Keratinocyte (primary cell): Measurements from ENCODE around the gene ZNF2.

Experiments
- EZH2 ChIP-seq: IDR thresholded peaks from one replicate; pipeline ENCODE4 v1.6.1; 2012; ENCODE audit warnings: inconsistent platforms, mild to moderate bottlenecking, low read length, moderate library complexity
- TF ChIP-seq, protein P1 (sequence below), 3 experiments: IDR thresholded peaks in 1 of 3; conservative IDR thresholded peaks in 1 of 3; optimal IDR thresholded peaks in 1 of 3; 2 replicates in 2 of 3; 3 replicates in 1 of 3; pipeline versions ENCODE3 to v1.5.1; 2011; ENCODE audit warnings: low read length in 3 of 3, mild to moderate bottlenecking in 3 of 3, moderate library complexity in 2 of 3, control low read depth in 1 of 3, inconsistent platforms in 1 of 3; ENCODE audit not compliant: insufficient read depth in 2 of 3; ENCODE audit errors: extremely low read depth in 1 of 3

DNA sequence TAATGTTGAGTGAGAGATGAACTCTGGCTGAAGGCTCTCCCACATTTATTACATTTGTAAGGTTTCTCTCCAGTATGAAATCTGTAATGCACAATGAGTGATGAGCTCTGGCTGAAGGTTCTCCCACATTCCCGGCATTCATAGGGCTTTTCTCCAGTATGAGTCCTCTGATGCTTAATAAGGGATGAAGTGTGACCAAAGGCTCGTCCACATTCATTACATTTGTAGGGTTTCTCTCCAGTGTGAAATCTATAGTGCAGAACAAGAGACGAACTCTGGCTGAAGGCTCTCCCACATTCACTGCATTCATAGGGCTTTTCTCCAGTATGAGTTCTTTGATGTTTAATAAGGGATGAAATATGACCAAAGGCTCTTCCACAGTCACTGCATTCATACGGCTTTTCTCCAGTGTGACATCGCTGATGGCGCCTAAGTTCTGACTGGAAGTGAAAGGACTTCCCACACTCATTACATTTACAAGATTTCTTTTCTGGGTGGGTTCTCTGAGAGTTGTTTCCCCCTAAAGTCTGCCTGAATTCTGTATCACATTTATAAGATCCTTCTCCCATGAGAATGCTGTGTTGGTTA, 16.1 kb upstream of the ZNF2 start:
- TF ChIP-seq, protein P1, sequence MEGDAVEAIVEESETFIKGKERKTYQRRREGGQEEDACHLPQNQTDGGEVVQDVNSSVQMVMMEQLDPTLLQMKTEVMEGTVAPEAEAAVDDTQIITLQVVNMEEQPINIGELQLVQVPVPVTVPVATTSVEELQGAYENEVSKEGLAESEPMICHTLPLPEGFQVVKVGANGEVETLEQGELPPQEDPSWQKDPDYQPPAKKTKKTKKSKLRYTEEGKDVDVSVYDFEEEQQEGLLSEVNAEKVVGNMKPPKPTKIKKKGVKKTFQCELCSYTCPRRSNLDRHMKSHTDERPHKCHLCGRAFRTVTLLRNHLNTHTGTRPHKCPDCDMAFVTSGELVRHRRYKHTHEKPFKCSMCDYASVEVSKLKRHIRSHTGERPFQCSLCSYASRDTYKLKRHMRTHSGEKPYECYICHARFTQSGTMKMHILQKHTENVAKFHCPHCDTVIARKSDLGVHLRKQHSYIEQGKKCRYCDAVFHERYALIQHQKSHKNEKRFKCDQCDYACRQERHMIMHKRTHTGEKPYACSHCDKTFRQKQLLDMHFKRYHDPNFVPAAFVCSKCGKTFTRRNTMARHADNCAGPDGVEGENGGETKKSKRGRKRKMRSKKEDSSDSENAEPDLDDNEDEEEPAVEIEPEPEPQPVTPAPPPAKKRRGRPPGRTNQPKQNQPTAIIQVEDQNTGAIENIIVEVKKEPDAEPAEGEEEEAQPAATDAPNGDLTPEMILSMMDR (optimal IDR thresholded peaks at IDR 0.05 in 1 of 3, IDR thresholded peaks at IDR 0.05 in 1 of 3, conservative IDR thresholded peaks at IDR 0.05 in 1 of 3; ENCODE audit: extremely low read depth in 1 of 3, insufficient read depth in 2 of 3, low read length in 3 of 3) = no peak
- TF ChIP-seq EZH2 = no peak
